T1000 (cell line): Measurements from ENCODE around the gene GRXCR2.
A peak's percentile ranks its signal among the peaks of the same experiment; 100 is the strongest.
"Not testable (repeated sequence)": the region's sequence is repeated elsewhere in the genome, so short reads cannot be mapped to it uniquely, and the experiment has no call there.

ENCODE experiments used
- DNase-seq: peaks from one replicate; lab custom pipeline; 2025; ENCODE audit warnings: mixed read lengths; lab: John Stamatoyannopoulos, UW

GRXCR2 gene

GRCh38 chr5:145872914-145873313 lies at the start of gene GRXCR2:
GRXCR2 (minus strand) TSS chr5:145873014; CDS start chr5:145872968, 46 bp downstream.
- no peak for DNase-seq

GRCh38 chr5:145922059-145922458 lies 49.2 kb upstream of the GRXCR2 start:
- no peak for DNase-seq

GRCh38 chr5:145921211-145921610 lies 48.4 kb upstream of the GRXCR2 start:
- peak; percentile 10 for DNase-seq

- DNase-seq = no peak
These were observed 47.9 kb upstream of the GRXCR2 start for GRCh38 chr5:145920542-145921210.

- no peak for DNase-seq
These were observed 46.6 kb upstream of the GRXCR2 start for GRCh38 chr5:145919413-145919812.

- DNase-seq = no peak
These were observed 45.6 kb upstream of the GRXCR2 start for GRCh38 chr5:145918397-145918796.

GRCh38 chr5:145917288-145917687 lies 44.5 kb upstream of the GRXCR2 start:
- no peak for DNase-seq

GRCh38 chr5:145915970-145916638 lies 43.3 kb upstream of the GRXCR2 start:
- no peak for DNase-seq

- no peak for DNase-seq
These were observed 40.9 kb upstream of the GRXCR2 start for GRCh38 chr5:145913701-145914100.

- no peak for DNase-seq
These were observed 39.8 kb upstream of the GRXCR2 start for GRCh38 chr5:145912594-145912993.

GRCh38 chr5:145912019-145912418 lies 39.2 kb upstream of the GRXCR2 start:
- DNase-seq = no peak

GRCh38 chr5:145911164-145911563 lies 38.4 kb upstream of the GRXCR2 start:
- no peak for DNase-seq

- no peak for DNase-seq
These were observed 35.6 kb upstream of the GRXCR2 start for GRCh38 chr5:145908206-145908960.

- no peak for DNase-seq
These were observed 33.6 kb upstream of the GRXCR2 start for GRCh38 chr5:145906401-145906800.

- no peak for DNase-seq
These were observed 31.9 kb upstream of the GRXCR2 start for GRCh38 chr5:145904743-145905142.

- DNase-seq = no peak
These were observed 31.1 kb upstream of the GRXCR2 start for GRCh38 chr5:145903867-145904266.

- no peak for DNase-seq
These were observed 30.3 kb upstream of the GRXCR2 start for GRCh38 chr5:145903113-145903512.

GRCh38 chr5:145902421-145902820 lies 29.6 kb upstream of the GRXCR2 start:
- no peak for DNase-seq

GRCh38 chr5:145898171-145898570 lies 25.4 kb upstream of the GRXCR2 start:
- DNase-seq = no peak

- DNase-seq = not testable (repeated sequence)
These were observed 18.6 kb upstream of the GRXCR2 start for GRCh38 chr5:145891378-145891777.

- DNase-seq = no peak
These were observed 16.8 kb upstream of the GRXCR2 start for GRCh38 chr5:145889611-145890010.

GRCh38 chr5:145887976-145888574 lies 15.3 kb upstream of the GRXCR2 start:
- DNase-seq = no peak

GRCh38 chr5:145887217-145887616 lies 14.4 kb upstream of the GRXCR2 start:
- DNase-seq = no peak
